Natural killer cell treated with Interleukin-12 subunit alpha and Interleukin-12 subunit beta and Interleukin-15 and Interleukin-18, amount 100 ng/mL, for 72 hours (primary cell): ENCODE measurements around the gene TCF4. TPM values are rescaled to one million over a fixed set of nuclear protein-coding genes. Genes with fewer than 3 reads are reported as not detected.
A peak's percentile ranks its signal among the peaks of the same experiment; 100 is the strongest.

Experiments used
- ATAC-seq, 2 donors: fragments of 150-1000 bp; cut with Tn5 transposase in 1 of 2; sonication (Bioruptor Pico), chemical (Tn5 transposase) in 1 of 2; 2 replicates each; pipeline ENCODE4 v1.10.0; 2021
- DNase-seq: peaks from one replicate; pipeline ENCODE4 v3.0.0; 2022; ENCODE audit warnings: low spot score
- H3K27ac Mint-ChIP-seq, 2 donors: 1 replicate in 1 of 2; 2 replicates in 1 of 2; pipeline ENCODE4 v1.8.0; 2022; ENCODE audit warnings: mixed read lengths in 2 of 2, mild to moderate bottlenecking in 1 of 2, moderate library complexity in 1 of 2
- H3K27me3 Mint-ChIP-seq, 2 donors: 1 replicate in 1 of 2; 2 replicates in 1 of 2; pipeline ENCODE4 v1.8.0; 2022; ENCODE audit warnings: mixed read lengths in 2 of 2
- H3K36me3 Mint-ChIP-seq: one replicate; pipeline ENCODE4 v1.8.0; 2022; ENCODE audit warnings: mixed read lengths
- H3K4me1 Mint-ChIP-seq, 2 donors: 1 replicate in 1 of 2; 2 replicates in 1 of 2; pipeline ENCODE4 v1.8.0; 2022; ENCODE audit warnings: low read depth in 2 of 2, mixed read lengths in 2 of 2, mild to moderate bottlenecking in 1 of 2
- H3K4me3 Mint-ChIP-seq: one replicate; pipeline ENCODE4 v1.8.0; 2022; ENCODE audit warnings: mixed read lengths
- H3K9me3 Mint-ChIP-seq: 2 replicates; pipeline ENCODE4 v1.8.0; 2022; ENCODE audit warnings: mixed read lengths
- total RNA-seq, 2 donors: library from RNA; stranded (reverse); gene quantifications; one replicate each; pipeline ENCODE4 v1.2.3, GENCODE V29; 2022

TCF4 gene
- total RNA-seq, 2 donors from 2014 or later: 6.1 to 10.3 TPM

GRCh38 chr18:55603775-55604174 lies 15.8 kb upstream of the TCF4 start:
- DNase-seq (no peak), ATAC-seq (no peak)
- H3K9me3 Mint-ChIP-seq: no peaks in the 10 kb centered on the region
- no peak overlapping the region for H3K4me3 Mint-ChIP-seq
- no peaks in the 10 kb centered on the region for H3K36me3 Mint-ChIP-seq
- no peaks in the 10 kb centered on the region for H3K4me1 Mint-ChIP-seq
- H3K27ac Mint-ChIP-seq: no peak overlapping the region
- H3K27me3 Mint-ChIP-seq: peaks cover 6 to 9% of the 10 kb centered on the region in 2 donors

GRCh38 chr18:55593888-55594287 lies 5.9 kb upstream of the TCF4 start:
- Mint-ChIP-seq H3K9me3 (no peaks in the 10 kb centered on the region), H3K27ac (no peak overlapping the region), H3K4me3 (no peak overlapping the region), H3K36me3 (no peaks in the 10 kb centered on the region), H3K4me1 (peaks cover 5 to 9% of the 10 kb centered on the region in 2 donors), H3K27me3 (peaks cover 0 to 3% of the 10 kb centered on the region in 2 donors)
- DNase-seq: no peak
- ATAC-seq: no peak

GRCh38 chr18:55592572-55592971 lies 4.6 kb upstream of the TCF4 start:
- Mint-ChIP-seq H3K4me1 (peaks cover 9 to 17% of the 10 kb centered on the region in 2 donors), H3K27me3 (peaks cover 3 to 7% of the 10 kb centered on the region in 2 donors), H3K9me3 (no peaks in the 10 kb centered on the region), H3K4me3 (no peak overlapping the region), H3K27ac (no peak overlapping the region), H3K36me3 (peaks cover 6% of the 10 kb centered on the region)
- DNase-seq: no peak
- no peak for ATAC-seq

- peaks cover 13 to 21% of the 10 kb centered on the region in 2 donors for H3K4me1 Mint-ChIP-seq
- H3K27ac Mint-ChIP-seq: no peak overlapping the region
- DNase-seq (no peak), ATAC-seq (no peak)
- peaks cover 6% of the 10 kb centered on the region for H3K36me3 Mint-ChIP-seq
- H3K27me3 Mint-ChIP-seq: peaks cover 3 to 7% of the 10 kb centered on the region in 2 donors
- no peaks in the 10 kb centered on the region for H3K9me3 Mint-ChIP-seq
- no peak overlapping the region for H3K4me3 Mint-ChIP-seq
Measured at GRCh38 chr18:55592106-55592505, 4.1 kb upstream of the TCF4 start.

- H3K27ac Mint-ChIP-seq: peak overlapping the region; percentile 72 to 74
- H3K36me3 Mint-ChIP-seq: peaks cover 6% of the 10 kb centered on the region
- peaks cover 24 to 25% of the 10 kb centered on the region in 2 donors for H3K4me1 Mint-ChIP-seq
- peak overlapping the region; percentile 93 for H3K4me3 Mint-ChIP-seq
- DNase-seq (peak; percentile 94), ATAC-seq (peak; percentile 95 to 97)
- H3K9me3 Mint-ChIP-seq: no peaks in the 10 kb centered on the region
- peaks cover 7 to 11% of the 10 kb centered on the region in 2 donors for H3K27me3 Mint-ChIP-seq
Measured at GRCh38 chr18:55589625-55590291, 1.8 kb upstream of the TCF4 start.

- Mint-ChIP-seq H3K4me3 (peak overlapping the region; percentile 93), H3K9me3 (no peaks in the 10 kb centered on the region), H3K27ac (peak overlapping the region; percentile 72 to 74), H3K27me3 (peaks cover 7 to 11% of the 10 kb centered on the region in 2 donors), H3K4me1 (peaks cover 24 to 25% of the 10 kb centered on the region in 2 donors), H3K36me3 (peaks cover 6% of the 10 kb centered on the region)
- ATAC-seq (no peak), DNase-seq (no peak)
Measured at GRCh38 chr18:55588870-55589595, 1.0 kb upstream of the TCF4 start.

- H3K27me3 Mint-ChIP-seq: peaks cover 7 to 14% of the 10 kb centered on the region in 2 donors
- peaks cover 24 to 25% of the 10 kb centered on the region in 2 donors for H3K4me1 Mint-ChIP-seq
- no peaks in the 10 kb centered on the region for H3K9me3 Mint-ChIP-seq
- H3K4me3 Mint-ChIP-seq: peak overlapping the region; percentile 93
- DNase-seq: peak; percentile 60
- peak; percentile 52 to 58 for ATAC-seq
- peak overlapping the region; percentile 37 to 79 for H3K27ac Mint-ChIP-seq
- H3K36me3 Mint-ChIP-seq: peaks cover 6% of the 10 kb centered on the region
Measured at GRCh38 chr18:55587418-55588110, 428 bp downstream of the TCF4 start.

GRCh38 chr18:55585920-55586561 lies 2.0 kb downstream of the TCF4 start:
- Mint-ChIP-seq H3K36me3 (peaks cover 6% of the 10 kb centered on the region), H3K4me1 (peaks cover 24 to 25% of the 10 kb centered on the region in 2 donors), H3K27me3 (peaks cover 7 to 12% of the 10 kb centered on the region in 2 donors), H3K9me3 (no peaks in the 10 kb centered on the region), H3K27ac (peak overlapping the region in 1 of 2 donors; percentile 79), H3K4me3 (peak overlapping the region; percentile 90)
- ATAC-seq (no peak), DNase-seq (no peak)

- no peak for DNase-seq
- H3K27ac Mint-ChIP-seq: no peak overlapping the region
- no peaks in the 10 kb centered on the region for H3K9me3 Mint-ChIP-seq
- peak overlapping the region; percentile 6 for H3K4me3 Mint-ChIP-seq
- peaks cover 6% of the 10 kb centered on the region for H3K36me3 Mint-ChIP-seq
- peaks cover 24 to 25% of the 10 kb centered on the region in 2 donors for H3K4me1 Mint-ChIP-seq
- H3K27me3 Mint-ChIP-seq: peaks cover 7 to 12% of the 10 kb centered on the region in 2 donors
- no peak for ATAC-seq
Measured at GRCh38 chr18:55585065-55585919, 2.7 kb downstream of the TCF4 start.

- DNase-seq (no peak), ATAC-seq (no peak)
- Mint-ChIP-seq H3K27ac (no peak overlapping the region), H3K27me3 (peaks cover 7 to 12% of the 10 kb centered on the region in 2 donors), H3K4me1 (peaks cover 19% of the 10 kb centered on the region in 2 donors), H3K4me3 (no peak overlapping the region), H3K9me3 (no peaks in the 10 kb centered on the region), H3K36me3 (peaks cover 6% of the 10 kb centered on the region)
Measured at GRCh38 chr18:55584201-55584600, 3.8 kb downstream of the TCF4 start.

- DNase-seq (no peak), ATAC-seq (no peak)
- no peaks in the 10 kb centered on the region for H3K9me3 Mint-ChIP-seq
- no peak overlapping the region for H3K4me3 Mint-ChIP-seq
- H3K27ac Mint-ChIP-seq: no peak overlapping the region
- H3K36me3 Mint-ChIP-seq: no peaks in the 10 kb centered on the region
- H3K27me3 Mint-ChIP-seq: peaks cover 0 to 12% of the 10 kb centered on the region in 2 donors
- peaks cover 6 to 13% of the 10 kb centered on the region in 2 donors for H3K4me1 Mint-ChIP-seq
Measured at GRCh38 chr18:55582325-55582724, 5.7 kb downstream of the TCF4 start.

GRCh38 chr18:55579501-55580270 lies 8.3 kb downstream of the TCF4 start:
- no peak for DNase-seq
- Mint-ChIP-seq H3K27me3 (peaks cover 0 to 3% of the 10 kb centered on the region in 2 donors), H3K4me3 (no peak overlapping the region), H3K27ac (no peak overlapping the region), H3K36me3 (no peaks in the 10 kb centered on the region), H3K4me1 (no peaks in the 10 kb centered on the region), H3K9me3 (no peaks in the 10 kb centered on the region)
- no peak for ATAC-seq
